ENCODE results near the gene LDAF1. TPM values are rescaled to one million over a fixed set of nuclear protein-coding genes. Genes with fewer than 3 reads are reported as not detected.

LDAF1 gene
- total and polyA plus RNA-seq, 2 of the 8 experiments (the other 6 are each of a cell fraction or from before 2014, with no cell fraction given): 32.4 to 34.2 TPM

DNA sequence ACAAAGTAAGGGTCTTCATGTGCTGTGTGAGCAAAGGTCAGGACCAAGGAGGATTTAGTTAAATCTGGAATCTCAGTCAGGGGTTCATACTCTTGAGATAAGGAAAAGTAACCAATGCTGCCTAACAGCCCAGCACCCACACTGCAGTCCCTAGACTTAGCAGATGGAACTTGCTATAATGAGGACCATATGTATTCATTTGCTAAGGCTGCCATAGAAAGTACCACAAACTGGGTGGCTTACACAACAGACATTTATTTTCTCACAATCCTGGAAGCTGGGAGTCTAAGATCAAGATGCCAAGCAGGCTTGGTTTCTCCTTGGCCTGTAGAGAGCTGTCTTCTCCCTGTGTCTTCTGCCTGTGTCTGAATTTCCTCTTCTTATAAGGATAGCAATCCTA lies 32.1 kb downstream of the LDAF1 start:
- Histone ChIP-seq H2BK5ac (ENCODE audit: low read depth, low read length) (no peak overlapping the region), H4K91ac (replicated peaks; ENCODE audit: insufficient read length, low read length) (no peak overlapping the region), H3K18ac (ENCODE audit: extremely low read depth, low read length) (no peak overlapping the region), H4K20me1 (replicated peaks in 1 of 2; ENCODE audit: control insufficient read depth in 1 of 2, insufficient read depth in 2 of 2, low read length in 2 of 2) (no peaks in the 10 kb centered on the region), H2BK15ac (ENCODE audit: low read length) (no peak overlapping the region), H3K9me3 (ENCODE audit: insufficient read depth in 2 of 2, low read depth in 1 of 2, low read length in 1 of 2) (no peaks in the 10 kb centered on the region), H3K27ac (ENCODE audit: low read depth, low read length) (no peak overlapping the region), H3K4me3 (ENCODE audit: extremely low read depth in 1 of 4, insufficient read depth in 2 of 4, low read depth in 3 of 4, low read length in 4 of 4) (no peak overlapping the region), H3K23me2 (ENCODE audit: low read depth, low read length) (no peaks in the 10 kb centered on the region), H2AK5ac (ENCODE audit: low read depth, low read length) (no peak overlapping the region), H2BK20ac (ENCODE audit: low read length) (no peak overlapping the region), H3K4me1 (replicated peaks in 1 of 4; ENCODE audit: control insufficient read depth in 3 of 4, insufficient read depth in 4 of 4, low read length in 3 of 4) (no peaks in the 10 kb centered on the region), H2AFZ (ENCODE audit: low read length) (no peak overlapping the region), H3K79me2 (ENCODE audit: control insufficient read depth in 1 of 2, insufficient read depth in 2 of 2, low read length in 2 of 2) (no peaks in the 10 kb centered on the region), H2BK120ac (replicated peaks; ENCODE audit: low read depth, low read length) (no peak overlapping the region), H3K14ac (ENCODE audit: insufficient read length) (no peak overlapping the region), H4K5ac (ENCODE audit: insufficient read length, low read depth, low read length) (no peak overlapping the region), H3K9ac (replicated peaks in 1 of 4; ENCODE audit: extremely low read depth in 1 of 4, low read depth in 3 of 4, low read length in 3 of 4) (no peak overlapping the region), H3K56ac (replicated peaks; ENCODE audit: insufficient read length, low read depth, low read length) (no peak overlapping the region), H3K79me1 (ENCODE audit: low read depth, low read length) (no peaks in the 10 kb centered on the region), H3K4me2 (ENCODE audit: insufficient read depth in 1 of 2, low read depth in 2 of 2, low read length in 2 of 2) (no peak overlapping the region), H2BK12ac (ENCODE audit: low read depth, low read length) (no peak overlapping the region), H3K27me3 (replicated peaks in 1 of 4; ENCODE audit: control insufficient read depth in 3 of 4, extremely low read depth in 1 of 4, insufficient read depth in 3 of 4, low read length in 3 of 4) (peaks cover 0 to 2% (median 0%) of the 10 kb centered on the region in 4 experiments; a peak in 2 of 7 replicates), H3K23ac (ENCODE audit: insufficient read length) (no peak overlapping the region), H3K4ac (replicated peaks; ENCODE audit: insufficient read length, low read depth, low read length) (no peak overlapping the region), H4K8ac (ENCODE audit: extremely low read depth, insufficient read depth, low read length) (no peak overlapping the region), H3K36me3 (ENCODE audit: control insufficient read depth in 2 of 4, insufficient read depth in 4 of 4, low read length in 3 of 4) (no peaks in the 10 kb centered on the region)
- FAIRE-seq (no peak), DNase-seq (ENCODE audit: low read depth in 1 of 2, low spot score in 2 of 2) (no peak)
- TF ChIP-seq JUN (IDR thresholded peaks at IDR 0.05; ENCODE audit: low read depth, low read length) (no peak), SIX5 (IDR thresholded peaks at IDR 0.05; ENCODE audit: low read depth, low read length) (no peak), CBX5 (IDR thresholded peaks at IDR 0.05; ENCODE audit: low read depth, low read length) (no peak), RAD21 (IDR thresholded peaks at IDR 0.05 in 1 of 2, conservative IDR thresholded peaks at IDR 0.05 in 1 of 2; ENCODE audit: low read depth in 2 of 2, low read length in 2 of 2) (no peak), CREB1 (IDR thresholded peaks at IDR 0.05) (no peak), POLR2AphosphoS5 (IDR thresholded peaks at IDR 0.05; ENCODE audit: low read depth, low read length) (no peak), KDM1A (IDR thresholded peaks at IDR 0.05; ENCODE audit: borderline replicate concordance, low read length) (no peak), MAFK (IDR thresholded peaks at IDR 0.05; ENCODE audit: low read depth, low read length) (no peak), SP1 (IDR thresholded peaks at IDR 0.05; ENCODE audit: low read depth, low read length) (no peak), SIN3A (conservative IDR thresholded peaks at IDR 0.05 in 1 of 2, IDR thresholded peaks at IDR 0.05 in 1 of 2; ENCODE audit: low read depth in 1 of 2, low read length in 2 of 2) (no peak), CBX8 (IDR thresholded peaks at IDR 0.05; ENCODE audit: borderline replicate concordance, low read depth, low read length) (no peak), FOSL1 (IDR thresholded peaks at IDR 0.05; ENCODE audit: insufficient read depth, low read depth, low read length) (no peak)
- TF ChIP-seq, protein P1, sequence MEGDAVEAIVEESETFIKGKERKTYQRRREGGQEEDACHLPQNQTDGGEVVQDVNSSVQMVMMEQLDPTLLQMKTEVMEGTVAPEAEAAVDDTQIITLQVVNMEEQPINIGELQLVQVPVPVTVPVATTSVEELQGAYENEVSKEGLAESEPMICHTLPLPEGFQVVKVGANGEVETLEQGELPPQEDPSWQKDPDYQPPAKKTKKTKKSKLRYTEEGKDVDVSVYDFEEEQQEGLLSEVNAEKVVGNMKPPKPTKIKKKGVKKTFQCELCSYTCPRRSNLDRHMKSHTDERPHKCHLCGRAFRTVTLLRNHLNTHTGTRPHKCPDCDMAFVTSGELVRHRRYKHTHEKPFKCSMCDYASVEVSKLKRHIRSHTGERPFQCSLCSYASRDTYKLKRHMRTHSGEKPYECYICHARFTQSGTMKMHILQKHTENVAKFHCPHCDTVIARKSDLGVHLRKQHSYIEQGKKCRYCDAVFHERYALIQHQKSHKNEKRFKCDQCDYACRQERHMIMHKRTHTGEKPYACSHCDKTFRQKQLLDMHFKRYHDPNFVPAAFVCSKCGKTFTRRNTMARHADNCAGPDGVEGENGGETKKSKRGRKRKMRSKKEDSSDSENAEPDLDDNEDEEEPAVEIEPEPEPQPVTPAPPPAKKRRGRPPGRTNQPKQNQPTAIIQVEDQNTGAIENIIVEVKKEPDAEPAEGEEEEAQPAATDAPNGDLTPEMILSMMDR (IDR thresholded peaks at IDR 0.05; ENCODE audit: control extremely low read depth in 1 of 3, insufficient read depth in 1 of 3, low read depth in 1 of 3, low read length in 3 of 3): no peak
- ChIA-PET POLR2A (ENCODE audit: partially characterized antibody) (no interaction called here), CTCF (ENCODE audit: partially characterized antibody) (interaction anchor here (1.0 to 6.6 kb wide), 6 partner anchors 11 to 111 kb away, joined by 3 to 65 read pairs (median 14); partner anchors contain the start of gene CRYM)

All from H1 (cell line).